ENCODE results near the gene PCDHGA9. TPM values are rescaled to one million over a fixed set of nuclear protein-coding genes. Genes with fewer than 3 reads are reported as not detected.
"Not testable (repeated sequence)": the region's sequence is repeated elsewhere in the genome, so short reads cannot be mapped to it uniquely, and the experiment has no call there.

PCDHGA9 gene
- total and polyA plus RNA-seq, 2 experiments from 2014 or later, result 0.71 to 2.6 TPM

GRCh38 chr5:141417494-141418172 lies 15.1 kb downstream of the PCDHGA9 start, which contains the start of gene PCDHGB7:
Gene PCDHGB7 (plus strand): TSS chr5:141417677. CDS start chr5:141417860, 183 bp downstream.
- peak within 1 kb of the TSS; percentile 75 for H3K4me3 ChIP-seq
- H3K9ac ChIP-seq, result peak within 1 kb of the TSS; percentile 78
- in situ Hi-C loops (cut with MboI), result loop anchor here (5.0 kb wide), 1 partner anchor 145 kb away; no protein-coding TSS in a partner anchor
- peak within 1 kb of the TSS; percentile 64 for H3K27ac ChIP-seq
- WGBS, 2 experiments (ENCODE audit: low coverage in 1 of 2, low lambda C conversion rate in 2 of 2, missing lambda C conversion rate in 2 of 2), result 11 to 13% methylated on average over 37 to 47 of the region's 47 CpGs
- H3K79me2 ChIP-seq (ENCODE audit: insufficient read depth), result peaks cover 27% of the 10 kb centered on the region
- H3K4me2 ChIP-seq (ENCODE audit: unreplicated experiment), result peak within 1 kb of the TSS; percentile 68
- H3K36me3 ChIP-seq (ENCODE audit: low read depth); H3K9me2 ChIP-seq (ENCODE audit: insufficient read depth); H3K27me3 ChIP-seq (replicated peaks; ENCODE audit: insufficient read depth); H4K20me1 ChIP-seq (ENCODE audit: insufficient read depth); H3K9me3 ChIP-seq (ENCODE audit: low read depth): not testable (repeated sequence)
- peak; percentile 96 for DNase-seq
- peak within 1 kb of the TSS; percentile 72 for H2AFZ ChIP-seq
- H3F3A ChIP-seq (ENCODE audit: insufficient read depth), result peaks cover 27% of the 10 kb centered on the region
- peaks cover 14% of the 10 kb centered on the region; the same call in 1 of the 2 replicates for H3K4me1 ChIP-seq (ENCODE audit: insufficient read depth)

GRCh38 chr5:141419074-141419880 lies 16.7 kb downstream of the PCDHGA9 start:
- H3K9ac ChIP-seq, result no peak overlapping the region
- in situ Hi-C loops (cut with MboI), result loop anchor here (5.0 kb wide), 1 partner anchor 143 kb away; no protein-coding TSS in a partner anchor
- H4K20me1 ChIP-seq (ENCODE audit: insufficient read depth), result no peaks in the 10 kb centered on the region
- H3K27me3 ChIP-seq (replicated peaks; ENCODE audit: insufficient read depth), result no peaks in the 10 kb centered on the region
- no peaks in the 10 kb centered on the region for H3K9me2 ChIP-seq (ENCODE audit: insufficient read depth)
- no peak overlapping the region for H3K4me2 ChIP-seq (ENCODE audit: unreplicated experiment)
- no peak overlapping the region; the same call in 1 of the 2 replicates for H3K4me3 ChIP-seq
- H2AFZ ChIP-seq, result 0 out of 2 replicates have a peak overlapping the region, but pooled peaks have one; percentile 72
- H3F3A ChIP-seq (ENCODE audit: insufficient read depth), result peaks cover 27% of the 10 kb centered on the region
- H3K36me3 ChIP-seq (ENCODE audit: low read depth), result 0 out of 2 replicates have a peak, but pooled peaks cover 3% of the 10 kb centered on the region
- no peak overlapping the region for H3K27ac ChIP-seq
- peaks cover 17% of the 10 kb centered on the region; the same call in 1 of the 2 replicates for H3K4me1 ChIP-seq (ENCODE audit: insufficient read depth)
- no peak for DNase-seq
- TF ChIP-seq EZH2 (IDR thresholded peaks at IDR 0.05; ENCODE audit: insufficient read depth, poor library complexity, severe bottlenecking), result no peak
- TF ChIP-seq EZH2phosphoT487 (IDR thresholded peaks at IDR 0.05; ENCODE audit: insufficient read depth, low read depth), result no peak
- WGBS, 2 experiments (ENCODE audit: low coverage in 1 of 2, low lambda C conversion rate in 2 of 2, missing lambda C conversion rate in 2 of 2), result 46 to 47% methylated on average over 68 to 74 of the region's 74 CpGs
- no peaks in the 10 kb centered on the region for H3K9me3 ChIP-seq (ENCODE audit: low read depth)
- H3K79me2 ChIP-seq (ENCODE audit: insufficient read depth), result peaks cover 36% of the 10 kb centered on the region

DNA sequence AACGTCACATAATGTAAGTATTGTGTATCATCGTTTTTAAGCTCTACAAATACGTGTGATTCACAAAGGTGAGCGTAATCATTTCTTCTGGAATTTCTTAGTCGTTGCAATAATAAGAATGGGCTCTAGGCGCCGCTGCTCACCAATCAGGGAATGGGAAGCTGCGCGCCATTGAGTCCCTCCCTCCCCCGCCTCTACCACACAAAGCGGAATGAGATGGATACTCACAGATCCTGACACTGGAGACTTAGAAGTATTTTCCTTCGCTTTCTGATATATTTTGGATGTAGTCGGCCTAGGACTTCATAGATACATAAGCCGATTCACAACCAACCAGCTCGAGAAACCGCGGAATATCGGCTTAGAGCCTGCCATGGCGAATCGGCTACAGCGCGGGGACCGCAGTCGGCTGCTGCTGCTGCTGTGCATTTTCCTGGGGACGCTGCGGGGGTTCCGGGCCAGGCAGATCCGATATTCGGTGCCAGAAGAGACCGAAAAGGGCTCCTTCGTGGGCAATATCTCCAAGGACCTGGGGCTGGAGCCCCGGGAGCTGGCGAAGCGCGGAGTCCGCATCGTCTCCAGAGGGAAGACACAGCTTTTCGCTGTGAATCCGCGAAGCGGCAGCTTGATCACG lies 18.4 kb downstream of the PCDHGA9 start, which contains the start of gene PCDHGA11:
Gene PCDHGA11 (plus strand): TSS at position 197 of the 634 bp plus-strand sequence. CDS start 177 bp downstream, at position 374.
- Histone ChIP-seq H4K20me1 (ENCODE audit: insufficient read depth) (no peaks in the 10 kb centered on the region), H3K4me3 (peak within 1 kb of the TSS; percentile 80), H3K27me3 (replicated peaks; ENCODE audit: insufficient read depth) (no peaks in the 10 kb centered on the region), H3K4me1 (ENCODE audit: insufficient read depth) (peaks cover 20% of the 10 kb centered on the region; the same call in 1 of the 2 replicates), H3K4me2 (ENCODE audit: unreplicated experiment) (peak within 1 kb of the TSS; percentile 79), H3K27ac (peak within 1 kb of the TSS; percentile 65), H3F3A (ENCODE audit: insufficient read depth) (peaks cover 27% of the 10 kb centered on the region), H3K36me3 (ENCODE audit: low read depth) (0 out of 2 replicates have a peak, but pooled peaks cover 3% of the 10 kb centered on the region), H2AFZ (peak within 1 kb of the TSS; percentile 80), H3K9me3 (ENCODE audit: low read depth) (no peaks in the 10 kb centered on the region), H3K9me2 (ENCODE audit: insufficient read depth) (no peaks in the 10 kb centered on the region), H3K9ac (peak within 1 kb of the TSS; percentile 77), H3K79me2 (ENCODE audit: insufficient read depth) (peaks cover 53% of the 10 kb centered on the region)
- peak; percentile 88 for DNase-seq
- 11 to 14% methylated on average over 42 of the region's 42 CpGs for WGBS, 2 experiments (ENCODE audit: low coverage in 1 of 2, low lambda C conversion rate in 2 of 2, missing lambda C conversion rate in 2 of 2)
- TF ChIP-seq EZH2phosphoT487 (IDR thresholded peaks at IDR 0.05; ENCODE audit: insufficient read depth, low read depth) (no peak), EZH2 (IDR thresholded peaks at IDR 0.05; ENCODE audit: insufficient read depth, poor library complexity, severe bottlenecking) (no peak)
- in situ Hi-C loops (cut with MboI), result no loop called here

- Histone ChIP-seq H4K20me1 (ENCODE audit: insufficient read depth) (no peaks in the 10 kb centered on the region), H3K9me3 (ENCODE audit: low read depth) (no peaks in the 10 kb centered on the region), H2AFZ (peak overlapping the region; percentile 80), H3K27me3 (replicated peaks; ENCODE audit: insufficient read depth) (no peaks in the 10 kb centered on the region), H3K9ac (peak overlapping the region; percentile 77), H3F3A (ENCODE audit: insufficient read depth) (peaks cover 27% of the 10 kb centered on the region), H3K4me3 (peak overlapping the region; percentile 80), H3K36me3 (ENCODE audit: low read depth) (0 out of 2 replicates have a peak, but pooled peaks cover 3% of the 10 kb centered on the region), H3K79me2 (ENCODE audit: insufficient read depth) (peaks cover 58% of the 10 kb centered on the region), H3K9me2 (ENCODE audit: insufficient read depth) (no peaks in the 10 kb centered on the region), H3K27ac (peak overlapping the region; percentile 65), H3K4me1 (ENCODE audit: insufficient read depth) (peaks cover 20% of the 10 kb centered on the region; the same call in 1 of the 2 replicates), H3K4me2 (ENCODE audit: unreplicated experiment) (peak overlapping the region; percentile 79)
- 16 to 18% methylated on average over 13 of the region's 13 CpGs for WGBS, 2 experiments (ENCODE audit: low coverage in 1 of 2, low lambda C conversion rate in 2 of 2, missing lambda C conversion rate in 2 of 2)
- TF ChIP-seq EZH2 (IDR thresholded peaks at IDR 0.05; ENCODE audit: insufficient read depth, poor library complexity, severe bottlenecking), result no peak
- TF ChIP-seq EZH2phosphoT487 (IDR thresholded peaks at IDR 0.05; ENCODE audit: insufficient read depth, low read depth), result no peak
- DNase-seq, result peak; percentile 60
- in situ Hi-C loops (cut with MboI), result no loop called here
These were observed 18.9 kb downstream of the PCDHGA9 start for GRCh38 chr5:141421489-141421855.

Measured in GM23248 (cell line).